ENCODE results near the gene CAPN10.

- TF ChIP-seq CTCF (IDR thresholded peaks at IDR 0.05): no peak
- no peak for TF ChIP-seq POLR2A (IDR thresholded peaks at IDR 0.05)
Measured at GRCh38 chr2:240640939-240641338, 54.4 kb downstream of the CAPN10 start.

All from tibial nerve (tissue), 3 donors.